ENCODE data around the gene HACD4. TPM values are rescaled to one million over a fixed set of nuclear protein-coding genes. Genes with fewer than 3 reads are reported as not detected.

Gene HACD4
- total and polyA plus RNA-seq, 12 donors = 1.2 to 13.7 (median 4.3) TPM

- Histone ChIP-seq H3K27ac (no peak overlapping the region), H3K4me1 (replicated peaks in 1 of 2) (no peaks in the 10 kb centered on the region), H3K36me3 (replicated peaks in 1 of 2) (no peaks in the 10 kb centered on the region), H3K27me3 (no peaks in the 10 kb centered on the region), H3K4me3 (no peak overlapping the region), H3K9me3 (replicated peaks in 1 of 3) (no peaks in the 10 kb centered on the region)
- intact Hi-C loops (cut with DNase I) = no loop called here
- 86 to 94% (median 87%) methylated on average over 2 of the region's 2 CpGs for WGBS, 4 donors
- no peak for DNase-seq
- TF ChIP-seq POLR2A (IDR thresholded peaks at IDR 0.05) = no peak
- no peak for TF ChIP-seq CTCF (IDR thresholded peaks at IDR 0.05)
Observed at GRCh38 chr9:20997503-20998076, 33.9 kb downstream of the HACD4 start.

- no peaks in the 10 kb centered on the region for H3K9me3 ChIP-seq (replicated peaks in 1 of 3)
- H3K4me1 ChIP-seq (replicated peaks in 1 of 2) = no peaks in the 10 kb centered on the region
- H3K27me3 ChIP-seq = no peaks in the 10 kb centered on the region
- TF ChIP-seq POLR2A (IDR thresholded peaks at IDR 0.05) = no peak
- no peak for TF ChIP-seq CTCF (IDR thresholded peaks at IDR 0.05)
- H3K27ac ChIP-seq = no peak overlapping the region
- no peak for DNase-seq
- no peaks in the 10 kb centered on the region for H3K36me3 ChIP-seq (replicated peaks in 1 of 2)
- H3K4me3 ChIP-seq = no peak overlapping the region
- intact Hi-C loops (cut with DNase I) = no loop called here
- WGBS, 4 donors = 94 to 100% (median 96%) methylated on average over 2 of the region's 2 CpGs
Observed at GRCh38 chr9:20996809-20997208, 34.6 kb downstream of the HACD4 start.

GRCh38 chr9:20995616-20996015 lies 35.8 kb downstream of the HACD4 start:
- intact Hi-C loops (cut with DNase I) = no loop called here
- H3K9me3 ChIP-seq (replicated peaks in 1 of 3) = no peaks in the 10 kb centered on the region
- no peak for DNase-seq
- TF ChIP-seq CTCF (IDR thresholded peaks at IDR 0.05) = no peak
- TF ChIP-seq POLR2A (IDR thresholded peaks at IDR 0.05) = no peak
- 81 to 86% (median 82%) methylated on average over 2 of the region's 2 CpGs for WGBS, 4 donors
- H3K27me3 ChIP-seq = no peaks in the 10 kb centered on the region
- no peak overlapping the region for H3K4me3 ChIP-seq
- no peaks in the 10 kb centered on the region for H3K4me1 ChIP-seq (replicated peaks in 1 of 2)
- no peaks in the 10 kb centered on the region for H3K36me3 ChIP-seq (replicated peaks in 1 of 2)
- no peak overlapping the region for H3K27ac ChIP-seq

GRCh38 chr9:20994486-20994885 lies 37.0 kb downstream of the HACD4 start:
- Histone ChIP-seq H3K9me3 (replicated peaks in 1 of 3) (no peaks in the 10 kb centered on the region), H3K4me3 (no peak overlapping the region), H3K36me3 (replicated peaks in 1 of 2) (peaks cover 0 to 6% of the 10 kb centered on the region in 2 donors), H3K27ac (no peak overlapping the region), H3K27me3 (no peaks in the 10 kb centered on the region), H3K4me1 (replicated peaks in 1 of 2) (peaks cover 8 to 10% of the 10 kb centered on the region in 2 donors)
- WGBS, 4 donors = 83 to 86% (median 84%) methylated on average over 3 of the region's 3 CpGs
- TF ChIP-seq POLR2A (IDR thresholded peaks at IDR 0.05) = no peak
- TF ChIP-seq CTCF (IDR thresholded peaks at IDR 0.05) = no peak
- intact Hi-C loops (cut with DNase I) = no loop called here
- no peak for DNase-seq
